Common myeloid progenitor, CD34-positive (primary cell): ENCODE results near the gene SCLY.

Experiments used
- CTCF ChIA-PET: fragments of 350-600 bp; sonication (Branson Sonifier 250); formaldehyde crosslinking; loops from one replicate; lab custom pipeline; 2021; ENCODE audit warnings: antibody characterized with exemption; lab: Charles Lee
- POLR2A ChIA-PET: fragments of 350-600 bp; sonication (Branson Sonifier 250); formaldehyde crosslinking; loops from one replicate; lab custom pipeline; 2021; ENCODE audit warnings: antibody characterized with exemption; lab: Charles Lee
- DNase-seq, 3 donors: peaks; one replicate each; pipeline versions ENCODE4 v3.0.0 to v3.0.0-alpha.2; 2013
- H3K27ac ChIP-seq, 2 experiments: 1 replicate in 1 of 2; 2 replicates in 1 of 2; pipeline ENCODE4 v1.7.0; 2013; ENCODE audit warnings: inconsistent platforms in 2 of 2, low read length in 2 of 2, mild to moderate bottlenecking in 2 of 2, low read depth in 1 of 2, moderate library complexity in 1 of 2; ENCODE audit not compliant: severe bottlenecking in 2 of 2, insufficient read depth in 1 of 2, poor library complexity in 1 of 2
- H3K27me3 ChIP-seq, 5 experiments: replicated peaks in 2 of 5; 1 replicate in 3 of 5; 2 replicates in 2 of 5; pipeline versions ENCODE4 v1.6.1 to v1.7.0; 2013; ENCODE audit warnings: low read length in 4 of 5, mild to moderate bottlenecking in 2 of 5, moderate library complexity in 2 of 5, inconsistent platforms in 1 of 5; ENCODE audit not compliant: insufficient read depth in 5 of 5, control insufficient read depth in 4 of 5
- H3K36me3 ChIP-seq, 4 experiments: 1 replicate in 2 of 4; 2 replicates in 2 of 4; pipeline versions ENCODE4 v1.6.1 to v1.7.0; 2013; ENCODE audit warnings: low read length in 3 of 4, control low read depth in 1 of 4, mild to moderate bottlenecking in 1 of 4; ENCODE audit not compliant: control insufficient read depth in 4 of 4, insufficient read depth in 4 of 4
- H3K4me1 ChIP-seq, 4 experiments: 1 replicate in 3 of 4; 2 replicates in 1 of 4; pipeline versions ENCODE4 v1.6.1 to v1.7.1; 2013; ENCODE audit warnings: low read length in 3 of 4, mild to moderate bottlenecking in 3 of 4, control low read depth in 1 of 4, inconsistent platforms in 1 of 4, moderate library complexity in 1 of 4; ENCODE audit not compliant: control insufficient read depth in 4 of 4, insufficient read depth in 4 of 4; ENCODE audit errors: control extremely low read depth in 1 of 4
- H3K4me3 ChIP-seq, 7 experiments: 1 replicate in 4 of 7; 2 replicates in 3 of 7; pipeline versions ENCODE4 v1.5.1 to v1.7.0; 2013; ENCODE audit warnings: mild to moderate bottlenecking in 7 of 7, low read length in 6 of 7, moderate library complexity in 6 of 7, inconsistent platforms in 2 of 7, low read depth in 2 of 7, control low read depth in 1 of 7; ENCODE audit not compliant: insufficient read depth in 4 of 7, control insufficient read depth in 1 of 7; ENCODE audit errors: extremely low read depth in 1 of 7
- H3K9me3 ChIP-seq, 5 experiments: 1 replicate in 4 of 5; 2 replicates in 1 of 5; pipeline versions ENCODE4 v1.6.1 to v1.7.1; 2013; ENCODE audit warnings: low read length in 4 of 5, mild to moderate bottlenecking in 2 of 5, inconsistent platforms in 1 of 5, low read depth in 1 of 5, moderate library complexity in 1 of 5; ENCODE audit not compliant: control insufficient read depth in 4 of 5, insufficient read depth in 2 of 5; ENCODE audit errors: control extremely low read depth in 1 of 5
- WGBS: methylation state at CpG from one replicate; pipeline ENCODE4 v1.1.5; 2013; ENCODE audit not compliant: insufficient coverage; 5-methylcytosine and 5-hydroxymethylcytosine counted together

Gene SCLY

DNA sequence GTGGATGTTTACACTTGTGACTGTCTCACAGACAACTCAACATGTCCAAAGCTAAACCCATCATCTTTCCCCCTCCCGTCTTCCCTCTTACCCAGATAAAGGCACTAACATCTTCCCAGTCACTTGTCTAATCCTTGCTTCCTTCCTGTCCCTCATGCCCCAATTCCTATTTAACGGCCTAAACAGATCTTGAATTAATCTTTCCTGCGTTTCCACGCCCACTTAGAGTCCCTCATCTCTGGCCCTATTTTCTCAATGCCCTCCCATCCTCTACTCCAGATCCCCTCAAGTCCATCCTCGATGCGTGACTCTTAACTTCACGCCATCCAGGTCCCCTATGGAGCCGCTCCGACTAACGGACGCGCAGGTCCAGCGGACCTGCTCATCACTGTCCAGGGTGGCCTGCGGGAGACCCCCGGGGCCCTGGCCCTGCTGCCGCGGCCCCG lies 682 bp upstream of the SCLY start:
- H3K27me3 ChIP-seq, result peaks cover 0 to 6% (median 0%) of the 10 kb centered on the region in 5 experiments
- H3K4me3 ChIP-seq, result peak overlapping the region; percentile 76 to 95 (median 91)
- peak overlapping the region; percentile 59 to 83 for H3K27ac ChIP-seq
- WGBS, result 6% methylated on average over 18 of the region's 18 CpGs
- peaks cover 0 to 8% (median 2%) of the 10 kb centered on the region in 5 experiments for H3K9me3 ChIP-seq
- peak in 1 of 3 donors; percentile 25 for DNase-seq
- ChIA-PET CTCF (interaction anchor here (1.0 kb wide), 1 partner anchor 18 kb away, joined by 3 read pairs; no protein-coding TSS in a partner anchor), POLR2A (interaction anchor here (0.6 kb wide), 1 partner anchor 122 kb away, joined by 3 read pairs; no protein-coding TSS in a partner anchor)
- peaks cover 0 to 17% (median 4%) of the 10 kb centered on the region in 4 experiments for H3K36me3 ChIP-seq
- H3K4me1 ChIP-seq, result peaks cover 5 to 24% (median 17%) of the 10 kb centered on the region in 4 experiments

DNA sequence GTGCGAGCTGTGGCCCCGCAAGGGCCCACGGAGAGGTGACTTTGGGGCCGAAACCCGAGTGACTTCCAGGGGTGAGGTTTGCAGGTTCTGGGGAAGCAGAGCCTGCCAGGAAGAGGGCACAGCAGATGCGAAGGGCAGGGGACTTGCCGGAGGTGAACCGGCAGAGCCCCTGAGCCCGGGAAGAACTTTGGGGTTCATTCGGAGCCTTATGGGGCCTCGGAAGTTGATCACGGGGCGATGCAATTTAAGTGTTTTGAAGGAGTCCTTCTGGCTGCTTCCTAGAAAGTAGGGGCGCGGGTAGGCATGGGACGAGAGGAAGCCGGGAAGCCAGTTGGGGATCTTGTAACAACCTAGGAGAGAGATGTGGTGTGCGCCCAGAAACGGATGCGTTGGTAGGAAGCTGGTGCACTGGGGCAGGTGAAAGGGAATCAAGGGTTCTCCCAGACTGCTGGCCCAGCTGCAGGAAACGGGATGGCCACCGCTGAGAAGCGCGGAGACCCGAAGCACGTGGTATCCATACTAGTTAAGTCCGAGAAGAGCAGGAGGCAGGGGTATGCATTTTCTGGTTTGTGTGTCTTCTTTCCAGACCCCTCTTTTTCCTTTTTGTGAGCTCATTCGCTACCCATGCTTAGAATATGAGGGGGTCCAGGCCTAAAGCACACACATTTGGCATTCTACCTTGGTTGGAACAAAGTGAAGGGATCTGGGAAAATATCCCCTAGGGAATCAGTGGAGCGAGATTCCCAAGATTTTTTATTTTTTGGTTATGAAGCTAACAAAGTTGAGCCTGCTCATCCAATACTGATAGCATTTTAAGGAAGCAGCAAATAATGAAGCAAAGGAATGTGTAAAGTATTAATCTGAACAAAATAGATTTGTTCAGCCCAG lies 758 bp downstream of the SCLY start:
- peak; percentile 5 to 66 (median 52) for DNase-seq
- POLR2A ChIA-PET, result no interaction called here
- Histone ChIP-seq H3K4me1 (peaks cover 5 to 24% (median 17%) of the 10 kb centered on the region in 4 experiments), H3K4me3 (peak overlapping the region; percentile 72 to 95 (median 91)), H3K36me3 (peaks cover 0 to 28% (median 11%) of the 10 kb centered on the region in 4 experiments), H3K27me3 (peaks cover 0 to 1% (median 0%) of the 10 kb centered on the region in 5 experiments), H3K9me3 (no peaks in the 10 kb centered on the region), H3K27ac (peak overlapping the region in 1 of 2 experiments; percentile 54)
- 0% methylated on average over 27 of the region's 29 CpGs for WGBS
- CTCF ChIA-PET, result interaction anchor here (1.0 to 1.2 kb wide), 2 partner anchors 12 to 93 kb away, joined by 3 read pairs; no protein-coding TSS in a partner anchor

DNA sequence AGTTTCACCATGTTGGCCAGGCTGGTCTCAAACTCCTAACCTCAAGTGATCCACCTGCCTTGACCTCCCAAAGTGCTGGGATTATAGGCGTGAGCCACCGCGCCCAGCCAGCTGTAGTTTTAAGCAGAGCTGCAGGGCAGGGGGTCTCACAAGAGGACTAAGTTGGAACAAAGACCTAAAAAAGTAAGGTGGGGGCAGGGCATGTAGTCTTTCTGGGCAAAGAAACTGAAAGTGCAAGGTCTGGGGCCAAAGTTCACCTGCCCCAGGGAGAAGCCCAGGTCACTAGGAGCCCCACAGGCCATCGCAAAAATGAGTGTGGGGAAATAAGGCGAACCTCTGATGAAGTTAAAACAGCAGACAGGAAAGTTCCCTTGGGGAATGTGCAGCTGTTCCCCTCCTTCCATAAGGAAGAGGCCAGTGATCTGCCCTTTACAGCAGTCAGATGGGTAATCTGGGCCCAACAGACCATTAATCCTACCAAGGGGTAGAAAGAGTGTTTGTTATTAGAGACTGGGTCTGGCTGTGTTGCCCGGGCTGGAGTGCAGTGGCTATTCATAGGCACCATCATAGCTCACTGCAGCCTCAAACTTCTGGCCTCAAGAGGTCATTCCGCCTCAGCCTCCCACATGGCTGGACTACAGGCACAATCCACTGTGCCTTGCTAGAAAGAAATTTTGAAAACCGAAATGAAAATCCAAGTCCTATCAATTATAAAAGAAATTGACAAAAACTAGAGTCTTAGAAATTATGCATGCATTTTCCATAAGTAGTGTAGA lies 2.8 kb downstream of the SCLY start:
- Histone ChIP-seq H3K36me3 (peaks cover 0 to 48% (median 26%) of the 10 kb centered on the region in 4 experiments), H3K9me3 (no peaks in the 10 kb centered on the region), H3K27me3 (no peaks in the 10 kb centered on the region), H3K27ac (no peak overlapping the region), H3K4me1 (peaks cover 5 to 24% (median 17%) of the 10 kb centered on the region in 4 experiments), H3K4me3 (no peak overlapping the region)
- ChIA-PET POLR2A (no interaction called here), CTCF (no interaction called here)
- 100% methylated on average over 6 of the region's 8 CpGs for WGBS
- no peak for DNase-seq

DNA sequence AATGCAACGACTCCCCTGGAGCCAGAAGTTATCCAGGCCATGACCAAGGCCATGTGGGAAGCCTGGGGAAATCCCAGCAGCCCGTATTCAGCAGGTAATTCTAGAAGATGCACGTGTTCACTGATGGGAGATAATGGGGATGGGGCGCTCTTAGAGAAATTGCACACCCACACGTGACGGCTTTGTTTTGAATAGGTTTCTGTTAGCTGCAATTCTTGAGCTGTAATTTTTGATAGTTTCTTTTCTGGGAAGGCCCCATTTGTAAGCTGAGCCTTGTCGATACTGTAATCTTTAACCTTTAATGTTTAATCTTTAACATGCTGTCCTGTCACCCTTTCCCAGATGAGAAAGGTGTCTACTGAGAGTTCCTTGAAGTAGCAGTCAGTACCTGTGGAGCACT lies 3.6 kb downstream of the SCLY start:
- POLR2A ChIA-PET, result no interaction called here

DNA sequence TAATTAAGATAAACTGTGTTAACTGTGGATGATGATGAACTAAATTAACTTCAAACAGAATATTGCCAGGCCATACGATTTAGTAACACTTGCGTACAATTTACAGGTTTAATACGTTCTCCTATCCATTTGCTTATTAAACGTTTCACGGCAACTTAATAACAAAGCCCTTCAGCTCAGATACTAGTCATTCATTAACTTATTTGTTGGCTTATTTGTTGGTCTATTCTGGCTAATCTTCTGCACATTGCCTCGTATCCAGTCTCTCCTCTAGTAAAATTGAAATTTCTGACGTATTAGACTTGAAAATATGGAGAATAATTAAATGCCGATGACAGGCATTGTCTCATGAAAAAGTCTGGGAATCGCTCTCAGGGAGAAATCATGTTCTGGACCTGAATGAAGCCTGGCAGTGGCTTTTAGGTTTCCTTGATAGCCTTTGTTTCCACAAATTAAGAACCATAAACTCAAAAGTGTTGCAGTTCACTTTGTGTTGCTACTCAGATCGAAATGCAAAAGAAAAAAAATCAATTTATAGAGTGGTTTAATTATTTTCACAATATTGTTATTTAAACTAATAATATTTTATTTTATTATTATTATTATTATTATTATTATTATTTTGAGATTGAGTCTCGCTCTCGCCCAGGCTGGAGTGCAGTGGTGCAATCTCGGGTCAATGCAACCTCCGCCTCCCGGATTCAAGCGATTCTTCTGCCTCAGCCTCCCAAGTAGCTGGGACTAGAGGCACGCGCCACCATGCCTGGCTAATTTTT lies 4.5 kb downstream of the SCLY start:
- no peak for DNase-seq
- H3K27ac ChIP-seq, result no peak overlapping the region
- no peak overlapping the region for H3K4me3 ChIP-seq
- peaks cover 0 to 64% (median 33%) of the 10 kb centered on the region in 4 experiments for H3K36me3 ChIP-seq
- peaks cover 0 to 13% (median 11%) of the 10 kb centered on the region in 4 experiments for H3K4me1 ChIP-seq
- WGBS, result 82% methylated on average over 12 of the region's 18 CpGs
- POLR2A ChIA-PET, result no interaction called here
- H3K27me3 ChIP-seq, result no peaks in the 10 kb centered on the region
- H3K9me3 ChIP-seq, result no peaks in the 10 kb centered on the region
- CTCF ChIA-PET, result no interaction called here

More for the DNA sequence above, 3.6 kb downstream of the SCLY start:
- 100% methylated on average over 5 of the region's 7 CpGs for WGBS
- no peak overlapping the region for H3K4me3 ChIP-seq
- CTCF ChIA-PET, result no interaction called here
- H3K4me1 ChIP-seq, result peaks cover 5 to 21% (median 17%) of the 10 kb centered on the region in 4 experiments
- no peaks in the 10 kb centered on the region for H3K9me3 ChIP-seq
- H3K27me3 ChIP-seq, result no peaks in the 10 kb centered on the region
- no peak for DNase-seq
- H3K27ac ChIP-seq, result no peak overlapping the region
- peaks cover 0 to 55% (median 29%) of the 10 kb centered on the region in 4 experiments for H3K36me3 ChIP-seq

DNA sequence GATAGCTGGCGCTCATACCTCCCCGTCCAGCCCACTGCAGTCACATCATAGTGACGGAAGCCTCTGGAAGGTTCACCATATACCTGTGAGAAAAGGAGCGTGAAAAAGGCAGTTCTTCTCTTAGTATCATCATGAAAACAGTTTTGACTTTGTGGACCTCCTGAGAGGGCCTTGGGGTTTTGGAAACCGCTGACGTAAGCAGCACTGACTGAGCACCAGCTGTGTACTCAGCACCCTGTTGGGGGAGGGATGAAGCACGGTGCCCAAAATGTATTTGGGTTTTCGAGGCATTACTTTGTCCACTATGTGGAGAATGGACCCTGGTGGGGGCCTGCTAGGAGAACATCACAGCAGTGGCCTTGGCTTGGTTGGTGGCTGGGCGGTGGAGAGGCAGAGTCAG lies 5.4 kb downstream of the SCLY start:
- 96% methylated on average over 8 of the region's 9 CpGs for WGBS
- H3K27me3 ChIP-seq, result no peaks in the 10 kb centered on the region
- peaks cover 0 to 13% (median 9%) of the 10 kb centered on the region in 4 experiments for H3K4me1 ChIP-seq
- H3K27ac ChIP-seq, result no peak overlapping the region
- H3K36me3 ChIP-seq, result peaks cover 0 to 69% (median 37%) of the 10 kb centered on the region in 4 experiments
- no peak for DNase-seq
- CTCF ChIA-PET, result no interaction called here
- no peaks in the 10 kb centered on the region for H3K9me3 ChIP-seq
- POLR2A ChIA-PET, result no interaction called here
- no peak overlapping the region for H3K4me3 ChIP-seq
